AG10803 (cell line): ENCODE measurements around the gene FBXO45.
"Not testable (repeated sequence)": the region's sequence is repeated elsewhere in the genome, so short reads cannot be mapped to it uniquely, and the experiment has no call there.

ENCODE experiments used
- DNase-seq: peaks from one replicate; pipeline ENCODE4 v3.0.0; 2010; ENCODE audit warnings: low read depth
- H3K4me3 ChIP-seq: 2 replicates; pipeline ENCODE4 v1.5.1; 2011; ENCODE audit warnings: mild to moderate bottlenecking, low read length, control low read depth
- TF ChIP-seq, protein P1 (sequence below): conservative IDR thresholded peaks from 2 replicates; pipeline ENCODE4 v1.5.1; 2011; ENCODE audit warnings: mild to moderate bottlenecking, low read length, control low read depth, inconsistent platforms

FBXO45 gene

GRCh38 chr3:196585044-196585757 lies 16.7 kb downstream of the FBXO45 start:
- DNase-seq: no peak
- H3K4me3 ChIP-seq: no peak overlapping the region
- TF ChIP-seq, protein P1, sequence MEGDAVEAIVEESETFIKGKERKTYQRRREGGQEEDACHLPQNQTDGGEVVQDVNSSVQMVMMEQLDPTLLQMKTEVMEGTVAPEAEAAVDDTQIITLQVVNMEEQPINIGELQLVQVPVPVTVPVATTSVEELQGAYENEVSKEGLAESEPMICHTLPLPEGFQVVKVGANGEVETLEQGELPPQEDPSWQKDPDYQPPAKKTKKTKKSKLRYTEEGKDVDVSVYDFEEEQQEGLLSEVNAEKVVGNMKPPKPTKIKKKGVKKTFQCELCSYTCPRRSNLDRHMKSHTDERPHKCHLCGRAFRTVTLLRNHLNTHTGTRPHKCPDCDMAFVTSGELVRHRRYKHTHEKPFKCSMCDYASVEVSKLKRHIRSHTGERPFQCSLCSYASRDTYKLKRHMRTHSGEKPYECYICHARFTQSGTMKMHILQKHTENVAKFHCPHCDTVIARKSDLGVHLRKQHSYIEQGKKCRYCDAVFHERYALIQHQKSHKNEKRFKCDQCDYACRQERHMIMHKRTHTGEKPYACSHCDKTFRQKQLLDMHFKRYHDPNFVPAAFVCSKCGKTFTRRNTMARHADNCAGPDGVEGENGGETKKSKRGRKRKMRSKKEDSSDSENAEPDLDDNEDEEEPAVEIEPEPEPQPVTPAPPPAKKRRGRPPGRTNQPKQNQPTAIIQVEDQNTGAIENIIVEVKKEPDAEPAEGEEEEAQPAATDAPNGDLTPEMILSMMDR: no peak

DNA sequence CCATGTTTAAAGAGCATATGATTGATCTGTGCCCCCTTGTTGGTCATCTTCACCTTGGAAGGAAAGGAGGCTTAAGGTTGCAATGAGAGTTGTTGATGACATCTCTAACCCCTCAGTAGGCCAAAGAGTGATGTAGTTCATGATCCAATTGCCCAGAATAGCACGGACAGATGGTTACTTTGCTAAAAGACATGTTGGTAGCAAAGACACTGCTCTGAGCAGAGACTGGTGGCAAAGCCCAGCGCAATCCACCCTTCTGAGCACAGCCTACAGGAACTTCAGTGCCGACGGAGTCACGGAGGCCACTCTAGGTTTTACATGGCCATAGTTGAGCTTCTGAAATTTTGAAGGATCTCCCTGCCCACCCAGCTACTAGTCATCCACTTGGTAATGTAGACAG lies 21.8 kb downstream of the FBXO45 start:
- no peak overlapping the region for H3K4me3 ChIP-seq
- TF ChIP-seq, protein P1: no peak
- DNase-seq: no peak

- TF ChIP-seq, protein P1: no peak
- DNase-seq: no peak
- no peak overlapping the region for H3K4me3 ChIP-seq
Observed at GRCh38 chr3:196596355-196596754, 27.9 kb downstream of the FBXO45 start.

- not testable (repeated sequence) for DNase-seq
- peak overlapping the region; percentile 46 for H3K4me3 ChIP-seq
Observed at GRCh38 chr3:196597971-196598733, 29.7 kb downstream of the FBXO45 start.

- TF ChIP-seq, protein P1: no peak
- DNase-seq: no peak
- no peak overlapping the region for H3K4me3 ChIP-seq
Observed at GRCh38 chr3:196599734-196600128, 31.3 kb downstream of the FBXO45 start.

GRCh38 chr3:196600359-196600758 lies 31.9 kb downstream of the FBXO45 start:
- DNase-seq: no peak
- H3K4me3 ChIP-seq: no peak overlapping the region
- TF ChIP-seq, protein P1: no peak

GRCh38 chr3:196602673-196603072 lies 34.2 kb downstream of the FBXO45 start:
- TF ChIP-seq, protein P1: no peak
- no peak for DNase-seq
- no peak overlapping the region for H3K4me3 ChIP-seq
